HG03025 (cell line): Measurements from ENCODE around the gene SMYD4.
"Not testable (repeated sequence)": the region's sequence is repeated elsewhere in the genome, so short reads cannot be mapped to it uniquely, and the experiment has no call there.

Source experiments
- ATAC-seq: cut with Tn5 transposase; IDR thresholded peaks from one replicate; pipeline ENCODE4 v1.9.1; 2021; ENCODE audit warnings: mild to moderate bottlenecking, moderate library complexity; ENCODE audit not compliant: unreplicated experiment, low FRiP score

Gene SMYD4

GRCh38 chr17:1829592-1830257 lies at the start of gene SMYD4, which contains the start of gene RPA1:
Gene SMYD4, minus strand, starts transcription at chr17:1829902. Its CDS starts 1,908 bp downstream, at chr17:1827994.
Gene RPA1, plus strand, starts transcription at chr17:1830005. Its CDS starts 89 bp downstream, at chr17:1830094.
- peak; percentile 61 for ATAC-seq

DNA sequence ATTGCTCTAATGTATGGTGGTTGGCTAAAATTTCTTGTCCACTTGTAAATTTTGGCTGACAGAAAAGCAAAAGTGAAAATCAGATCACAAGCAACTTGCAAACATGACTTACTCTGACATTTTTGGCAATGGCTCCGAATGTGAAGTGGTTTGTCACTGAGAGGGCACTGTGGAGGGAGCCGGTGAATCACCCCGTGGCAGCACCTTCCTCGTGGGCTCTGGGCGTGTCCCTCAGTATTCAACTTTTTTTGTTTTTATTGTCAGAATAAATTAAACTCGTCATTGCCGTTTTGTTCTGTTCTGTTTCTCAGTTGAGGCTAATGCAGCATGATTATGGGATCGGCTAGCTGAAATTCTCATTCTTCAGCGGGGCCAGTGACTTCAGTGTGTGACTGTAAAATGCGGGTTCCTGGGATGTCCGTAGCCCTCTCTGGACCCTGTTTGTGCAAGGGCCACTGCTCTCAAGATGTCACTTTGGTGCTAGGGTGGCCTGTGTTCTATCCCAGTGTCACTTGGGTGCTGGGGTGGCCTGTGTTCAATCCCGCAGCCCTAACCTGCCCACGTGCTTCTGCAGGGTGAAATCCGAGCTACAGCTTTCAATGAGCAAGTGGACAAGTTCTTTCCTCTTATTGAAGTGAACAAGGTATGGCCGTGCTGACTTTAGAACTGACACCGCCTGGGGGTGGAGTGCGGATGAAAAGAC lies 48.9 kb upstream of the SMYD4 start:
- ATAC-seq = no peak

- ATAC-seq = no peak
These were observed 45.9 kb upstream of the SMYD4 start for GRCh38 chr17:1875597-1875996.

- no peak for ATAC-seq
These were observed 43.7 kb upstream of the SMYD4 start for GRCh38 chr17:1873418-1873817.

DNA sequence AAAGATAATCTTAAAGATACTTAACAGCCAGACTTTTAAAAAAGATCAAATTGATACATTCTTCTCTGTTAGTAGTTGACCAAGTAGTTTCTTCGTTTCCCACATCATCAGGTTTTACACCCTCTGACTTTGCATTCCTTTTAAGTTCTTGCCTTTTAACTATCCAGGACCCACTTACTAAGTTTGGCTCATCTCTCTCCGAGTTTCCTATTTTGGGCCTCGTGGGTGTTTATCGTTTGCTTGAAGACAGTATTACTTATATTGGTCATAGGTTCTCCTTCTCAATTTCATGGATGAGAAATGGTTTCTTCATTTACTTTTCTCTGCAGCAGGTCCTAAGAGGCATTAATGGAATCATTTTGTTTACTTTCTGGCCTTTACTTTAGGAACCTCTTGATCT lies 43.3 kb upstream of the SMYD4 start:
- ATAC-seq = no peak

DNA sequence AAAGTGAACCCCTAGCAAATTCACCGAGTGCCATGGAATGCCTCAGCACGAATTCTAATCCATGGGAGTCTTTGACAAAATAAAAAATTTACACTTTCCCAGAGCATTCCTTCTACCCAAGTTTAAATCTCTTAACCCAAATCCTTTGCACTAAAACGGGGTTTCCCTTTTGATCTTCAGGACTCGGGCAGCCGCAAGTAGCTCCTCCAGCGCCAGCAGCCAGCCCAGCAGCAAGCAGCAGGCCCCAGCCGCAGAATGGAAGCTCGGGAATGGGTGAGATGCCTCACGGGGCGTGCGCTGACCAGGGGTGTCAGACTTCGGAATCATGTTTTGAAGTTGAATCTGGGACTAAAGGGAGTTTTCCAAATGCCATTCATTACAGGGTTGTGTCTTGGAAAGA lies 42.6 kb upstream of the SMYD4 start:
- no peak for ATAC-seq

- no peak for ATAC-seq
These were observed 42.1 kb upstream of the SMYD4 start for GRCh38 chr17:1871756-1872155.

DNA sequence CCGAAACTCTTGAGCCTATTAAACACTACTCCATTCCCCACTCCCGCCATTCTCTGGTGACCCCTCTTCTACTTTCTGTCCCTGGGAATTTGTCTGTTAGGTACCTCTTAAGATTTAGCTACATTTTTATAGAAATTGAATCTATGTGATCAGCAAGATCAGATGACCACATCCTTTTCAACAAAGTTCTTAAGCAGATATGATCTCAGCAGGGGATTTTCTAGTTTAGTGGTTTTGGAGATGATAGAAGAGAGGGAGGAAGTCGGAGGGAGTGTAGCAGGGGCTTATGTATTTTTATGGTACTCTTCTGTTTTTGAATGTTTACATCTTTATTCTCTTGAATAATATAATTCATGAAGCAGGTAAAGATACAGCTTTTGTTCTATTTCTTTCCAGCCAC lies 40.9 kb upstream of the SMYD4 start:
- no peak for ATAC-seq

- no peak for ATAC-seq
These were observed 38.4 kb upstream of the SMYD4 start for GRCh38 chr17:1868090-1868489.

DNA sequence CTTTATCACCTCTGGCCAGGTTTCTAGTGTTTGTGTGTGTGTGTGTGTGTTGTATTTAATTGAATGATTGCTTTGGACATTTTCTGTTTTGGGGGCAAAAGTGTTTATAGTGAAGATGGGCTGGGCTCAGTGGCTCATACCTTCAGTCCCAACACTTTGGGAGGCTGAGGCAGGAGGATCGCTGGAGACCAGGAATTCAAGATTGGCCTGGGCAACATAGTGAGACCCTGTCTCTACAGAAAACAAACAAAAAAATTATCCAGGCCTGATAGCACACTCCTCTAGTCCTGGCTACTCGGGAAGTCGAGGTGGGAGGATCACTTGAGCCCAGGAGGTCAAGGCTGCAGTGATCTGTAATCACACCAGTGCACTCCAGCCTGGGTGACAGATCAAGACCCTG lies 37.6 kb upstream of the SMYD4 start:
- ATAC-seq = no peak

GRCh38 chr17:1865252-1866037 lies 35.7 kb upstream of the SMYD4 start:
- ATAC-seq = no peak

- ATAC-seq = no peak
These were observed 31.8 kb upstream of the SMYD4 start for GRCh38 chr17:1861391-1862010.

DNA sequence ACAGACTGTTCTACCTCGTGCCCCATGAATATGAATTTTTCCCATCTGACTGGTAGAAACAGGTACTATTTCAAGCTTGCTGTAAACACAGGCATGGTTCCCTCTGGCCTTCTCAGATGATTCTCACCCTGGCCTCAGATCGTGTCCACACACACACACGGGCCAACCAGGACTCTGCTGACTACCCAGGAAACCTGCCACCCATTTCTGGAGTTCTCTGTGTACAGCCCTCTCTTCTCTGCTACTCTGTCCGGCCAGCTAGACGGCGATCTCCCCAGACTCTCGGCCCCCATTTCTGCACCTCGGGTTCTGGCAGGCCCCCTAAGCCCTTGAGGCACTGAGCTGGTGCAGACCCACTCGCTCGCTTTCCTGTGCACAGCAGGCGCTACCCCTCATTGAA lies 31.3 kb upstream of the SMYD4 start:
- no peak for ATAC-seq

GRCh38 chr17:1856462-1856861 lies 26.8 kb upstream of the SMYD4 start:
- ATAC-seq = not testable (repeated sequence)

- no peak for ATAC-seq
These were observed 24.0 kb upstream of the SMYD4 start for GRCh38 chr17:1853698-1854097.

DNA sequence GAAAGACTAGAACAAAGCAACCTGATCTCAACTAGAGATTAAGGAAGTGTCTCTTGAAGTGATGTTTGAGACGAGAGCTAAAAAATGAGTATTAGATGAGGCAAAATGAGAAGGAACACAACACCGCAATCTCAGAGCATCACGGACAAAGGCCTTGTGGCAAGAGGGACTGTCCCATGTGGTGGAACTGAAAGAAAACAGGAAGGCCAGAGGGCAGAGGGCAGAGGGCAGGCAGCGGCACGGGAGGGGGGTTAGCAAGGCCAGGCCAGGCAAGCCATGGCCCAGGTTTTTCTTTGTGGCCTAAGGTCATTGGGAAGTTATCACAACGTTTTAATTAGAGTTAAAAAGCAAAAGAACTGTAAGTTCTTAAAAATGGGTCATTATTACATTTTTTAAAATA lies 22.6 kb upstream of the SMYD4 start:
- ATAC-seq = no peak

DNA sequence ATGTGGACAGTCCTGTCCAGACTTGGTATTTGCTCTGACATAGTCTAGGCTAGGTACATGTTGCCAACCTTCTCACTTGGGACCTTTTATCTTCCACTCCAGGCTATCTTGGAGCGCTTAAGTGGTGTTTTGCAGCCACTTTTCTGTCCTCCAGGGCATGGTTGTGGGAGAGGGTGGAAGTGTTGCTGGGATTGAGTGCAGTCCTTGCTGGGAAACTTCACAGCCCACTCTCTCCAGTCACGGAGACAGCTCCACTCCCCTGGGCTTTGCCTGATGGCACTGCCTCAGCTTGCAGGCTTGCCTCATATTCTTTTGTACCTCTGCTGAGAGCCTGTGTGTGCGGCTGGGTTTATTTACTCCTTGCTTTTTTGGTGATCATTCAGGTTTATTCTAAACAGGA lies 17.5 kb upstream of the SMYD4 start:
- ATAC-seq = no peak

GRCh38 chr17:1843947-1844346 lies 14.2 kb upstream of the SMYD4 start:
- no peak for ATAC-seq

DNA sequence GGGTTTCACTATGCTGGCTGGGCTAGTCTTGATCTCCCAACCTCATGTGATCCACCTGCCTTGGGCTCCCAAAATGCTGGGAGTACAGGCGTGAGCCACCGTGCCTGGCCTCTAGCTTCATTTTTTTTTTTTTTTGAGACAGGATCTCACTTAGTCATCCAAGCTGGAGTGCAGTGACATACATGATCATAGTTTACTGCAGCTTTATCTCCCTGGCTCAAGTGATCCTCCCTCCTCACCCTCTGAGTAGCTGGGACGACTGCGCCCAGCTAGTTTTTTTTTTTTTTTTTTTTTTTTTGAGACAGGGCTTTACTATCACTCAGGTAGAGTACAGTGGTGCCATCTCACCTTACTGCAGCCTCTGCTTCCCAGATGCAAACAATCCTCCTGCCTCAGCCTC lies 9.8 kb upstream of the SMYD4 start:
- no peak for ATAC-seq

DNA sequence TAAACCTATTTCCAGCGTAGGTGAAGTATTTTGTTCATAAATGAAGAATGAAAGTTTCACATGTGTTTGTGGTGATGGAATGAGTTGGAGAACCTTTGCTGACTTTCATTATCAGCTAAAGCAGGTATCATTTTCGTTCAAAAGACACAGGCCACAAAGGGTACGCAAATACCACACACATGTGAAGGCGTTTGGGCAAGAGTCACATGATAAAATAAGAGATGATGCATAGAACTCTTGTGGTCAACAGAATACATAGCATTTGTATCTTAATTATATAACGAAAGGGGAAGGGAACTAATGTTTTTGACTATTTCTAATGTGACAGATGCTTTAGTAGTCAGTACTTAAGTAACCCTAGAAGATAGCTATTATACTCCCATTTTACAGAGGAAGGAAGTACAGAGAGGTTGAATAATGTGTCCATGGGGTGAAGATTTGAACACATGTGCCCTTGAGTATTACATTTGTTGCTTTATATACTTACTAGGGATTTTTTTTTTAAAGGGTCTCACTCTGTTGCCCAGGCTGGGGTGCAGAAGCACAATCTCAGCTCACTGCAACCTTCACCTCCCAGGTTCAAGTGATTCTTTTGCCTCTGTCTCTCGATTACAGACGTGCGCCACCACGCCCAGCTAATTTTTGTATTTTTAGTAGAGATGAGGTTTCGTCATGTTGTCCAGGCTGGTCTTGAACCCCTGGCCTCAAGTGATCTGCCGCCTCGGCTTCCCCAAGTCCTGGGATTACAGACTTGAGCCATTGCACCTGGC lies 4.9 kb upstream of the SMYD4 start:
- peak; percentile 43 for ATAC-seq
